ENCODE data around the gene PCMT1.
"Not testable (repeated sequence)": the region's sequence is repeated elsewhere in the genome, so short reads cannot be mapped to it uniquely, and the experiment has no call there.

The PCMT1 gene

DNA sequence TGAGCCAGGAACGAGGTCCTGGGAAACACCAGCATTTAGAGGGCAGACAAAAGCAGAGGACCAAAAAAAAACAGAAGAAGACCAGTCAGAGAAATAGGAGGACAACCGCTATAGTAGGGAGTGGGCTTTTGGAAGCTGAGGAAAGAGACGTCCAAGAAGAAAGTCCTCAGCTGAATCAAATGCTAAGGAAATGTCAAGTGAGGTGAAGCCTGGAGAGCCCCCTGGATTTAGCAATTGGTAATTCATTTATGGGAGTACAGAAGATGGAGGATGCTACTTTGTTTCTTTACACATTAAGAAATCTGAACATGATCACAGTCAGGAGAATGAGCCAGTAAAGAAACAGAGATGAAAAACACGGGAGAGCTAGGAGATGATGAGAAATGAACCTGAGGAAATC is 73.5 kb downstream of the PCMT1 start:
- no peak for DNase-seq

DNA sequence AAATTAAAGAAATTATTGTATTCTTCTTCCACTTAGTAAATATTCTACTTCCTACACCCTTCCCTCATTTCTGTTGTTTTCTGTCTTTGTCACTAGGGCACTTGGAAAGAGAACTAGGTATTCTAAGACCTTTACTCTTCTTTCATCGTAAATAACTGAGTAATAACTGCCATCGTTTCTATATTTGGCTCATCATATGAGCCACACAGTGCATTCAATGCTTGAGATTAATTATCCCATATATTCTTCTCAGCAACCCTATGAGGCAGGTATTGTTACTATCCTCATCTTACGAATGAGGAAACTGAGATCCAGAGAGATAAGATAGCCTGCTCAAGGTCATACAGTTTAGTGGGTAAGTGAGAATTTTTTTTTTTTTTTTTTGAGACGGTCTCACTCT is 75.8 kb downstream of the PCMT1 start:
- no peak for DNase-seq

DNA sequence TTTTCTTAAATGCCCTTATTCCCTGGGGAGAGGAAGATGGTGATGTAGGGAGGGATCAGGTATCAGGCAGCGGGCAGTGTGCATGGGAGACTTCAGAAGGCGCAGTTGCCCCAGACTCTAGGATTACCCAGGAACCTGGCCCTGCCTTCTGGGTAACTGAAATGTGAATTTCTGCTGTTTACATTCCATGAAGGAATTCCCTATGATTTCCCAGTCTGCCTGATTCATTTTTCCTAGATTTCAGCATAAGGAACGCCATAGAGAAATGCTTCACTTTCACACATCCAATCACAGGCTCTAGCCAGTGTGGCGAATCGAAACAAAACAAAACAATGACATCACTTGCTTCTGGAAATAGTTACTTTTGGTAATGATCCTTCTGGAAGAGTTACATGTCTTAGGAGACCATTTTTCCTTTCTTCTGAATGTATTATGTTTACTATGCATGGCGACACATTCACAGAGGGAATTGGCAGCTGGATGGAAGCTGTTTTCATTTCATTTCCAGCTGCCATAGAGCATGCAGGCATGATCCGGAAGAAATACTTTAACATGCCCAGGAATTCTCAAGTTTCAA is 81.3 kb downstream of the PCMT1 start:
- DNase-seq, result peak; percentile 59

DNA sequence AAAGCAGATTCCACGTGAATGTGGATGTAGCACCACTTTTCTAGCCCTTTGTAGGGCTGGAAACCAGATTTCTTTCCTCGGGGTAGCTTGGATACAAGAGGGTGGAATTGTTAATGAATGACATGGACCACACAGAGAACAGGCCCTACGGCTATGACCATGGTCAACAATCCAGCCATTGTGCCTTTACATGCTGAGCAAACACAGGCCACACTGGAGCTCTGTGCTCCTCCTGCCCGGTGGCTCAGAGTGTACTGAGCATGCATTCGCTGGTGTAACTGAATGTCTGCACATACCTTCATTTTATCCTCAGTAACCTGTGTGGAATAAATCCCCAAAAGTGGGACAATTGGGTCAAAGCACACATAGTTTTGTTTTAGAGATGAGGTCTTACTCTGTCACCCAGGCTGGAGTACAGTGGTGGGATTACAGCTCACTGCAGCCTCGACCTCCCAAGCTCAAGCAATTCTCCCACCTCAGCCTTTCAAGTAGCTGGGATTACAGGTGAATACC is 81.8 kb downstream of the PCMT1 start:
- no peak for DNase-seq

DNA sequence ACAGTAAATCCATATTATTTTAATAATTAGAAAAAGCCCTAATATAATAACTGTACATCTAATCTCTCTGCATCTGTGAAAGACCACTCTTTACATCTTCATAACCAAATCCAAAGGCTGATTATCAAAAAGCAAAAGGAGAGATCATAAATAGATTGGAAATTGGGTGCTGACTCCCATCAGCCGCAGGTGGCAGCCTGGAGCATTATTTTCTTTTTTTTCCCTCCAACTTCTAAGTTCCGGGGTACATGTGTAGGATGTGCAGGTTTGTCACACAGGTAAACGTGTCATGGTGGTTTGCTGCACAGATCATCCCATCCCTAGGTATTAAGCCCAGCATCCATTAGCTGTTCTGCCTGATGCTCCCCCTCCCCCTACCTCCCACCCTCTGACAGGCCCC is 84.1 kb downstream of the PCMT1 start:
- DNase-seq, result no peak

DNA sequence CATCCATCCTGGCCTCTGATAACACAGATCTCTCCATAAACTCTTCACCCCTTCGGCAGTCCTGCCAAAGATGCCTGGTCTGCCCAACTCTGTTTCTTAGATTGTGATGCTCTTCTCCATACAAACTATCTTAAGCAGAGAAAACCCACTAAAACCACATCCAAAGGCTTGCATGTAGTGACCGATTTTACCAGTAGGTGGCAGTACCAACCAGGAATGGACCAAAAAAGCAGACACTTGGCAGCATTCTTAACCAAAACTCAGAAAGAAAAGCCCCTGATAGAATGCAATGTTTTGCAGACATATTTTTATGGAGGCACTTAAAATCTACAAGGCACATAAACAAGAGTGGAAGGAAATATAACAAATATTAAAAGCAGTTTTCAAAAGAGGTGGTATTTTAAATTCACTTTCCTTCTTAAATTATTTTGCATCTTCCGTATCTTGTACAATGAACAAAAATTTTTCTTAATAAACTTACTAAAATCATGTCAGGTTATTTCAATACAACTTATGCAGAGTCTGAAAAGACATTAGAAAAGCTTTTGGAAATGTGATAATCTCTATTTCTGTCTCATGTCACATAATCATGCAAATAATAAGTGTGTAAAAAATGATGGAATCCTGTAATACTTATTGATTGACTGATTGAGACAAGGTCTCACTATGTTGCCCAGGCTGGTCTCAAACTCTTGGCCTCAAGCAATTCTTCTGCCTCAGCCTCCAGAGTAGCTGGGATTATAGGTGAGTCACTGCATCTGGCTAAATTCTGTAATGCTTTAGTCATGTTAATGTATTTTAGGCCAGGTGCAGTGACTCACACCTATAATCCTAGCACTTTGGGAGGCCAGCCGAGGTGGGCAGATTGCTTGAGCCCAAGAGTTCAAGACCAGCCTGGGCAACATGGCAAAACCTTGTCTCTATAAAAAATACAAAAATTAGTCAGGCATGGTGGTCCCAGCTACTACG is 85.3 kb downstream of the PCMT1 start:
- DNase-seq, result peak; percentile 63

DNA sequence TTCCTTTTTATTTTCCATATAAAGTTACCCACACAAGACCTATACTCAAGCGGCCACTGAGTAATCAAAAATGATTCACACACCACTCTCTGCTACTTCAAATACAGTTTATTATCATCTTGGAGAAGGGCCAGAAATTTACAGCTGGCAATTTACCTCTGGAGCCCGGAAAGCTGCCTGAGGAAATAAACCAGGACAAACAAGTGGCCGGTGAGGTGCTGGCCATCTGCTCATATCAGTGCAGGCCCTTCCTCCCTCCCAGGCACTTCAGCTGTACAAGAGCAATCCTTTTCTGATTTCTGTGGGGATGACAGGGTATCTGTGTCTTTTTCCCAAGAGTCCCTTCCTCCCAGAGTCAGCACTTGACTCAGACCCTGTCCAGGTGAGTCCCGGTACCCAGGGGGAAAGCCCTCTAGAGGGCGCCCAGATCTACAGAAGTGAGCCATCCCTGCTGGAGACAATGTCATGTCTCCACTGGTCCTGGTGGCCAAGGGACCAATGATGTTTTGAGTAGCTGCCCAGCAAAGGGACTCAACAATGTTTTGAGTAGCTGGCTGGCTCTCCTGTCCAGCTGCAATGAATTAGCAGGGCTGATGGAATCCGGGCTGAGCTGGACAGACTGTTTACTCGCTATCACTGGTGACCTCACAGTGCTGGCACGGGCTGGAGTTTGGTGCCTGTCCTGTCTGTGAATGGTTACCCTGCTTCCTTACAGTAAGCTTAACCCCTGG is 91.0 kb downstream of the PCMT1 start:
- peak; percentile 64 for DNase-seq

DNA sequence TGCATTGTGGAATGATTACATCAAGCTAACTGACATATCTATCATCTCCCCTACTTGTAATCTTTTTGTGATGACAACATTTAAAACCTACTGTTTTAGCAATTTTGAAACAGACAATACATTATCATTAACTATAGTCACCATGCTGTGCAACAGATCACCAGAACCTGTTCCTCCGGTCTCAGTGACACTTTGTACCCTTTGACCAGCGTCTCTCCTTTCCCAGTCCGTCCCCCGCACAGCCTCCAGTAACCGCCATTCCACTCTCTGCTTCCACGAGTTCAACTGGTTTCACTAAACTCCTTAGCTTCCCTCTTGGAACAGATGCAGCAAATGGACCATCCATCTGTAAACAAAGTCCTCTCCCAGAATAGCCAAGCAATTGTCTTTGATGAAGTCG is 92.8 kb downstream of the PCMT1 start:
- no peak for DNase-seq

DNA sequence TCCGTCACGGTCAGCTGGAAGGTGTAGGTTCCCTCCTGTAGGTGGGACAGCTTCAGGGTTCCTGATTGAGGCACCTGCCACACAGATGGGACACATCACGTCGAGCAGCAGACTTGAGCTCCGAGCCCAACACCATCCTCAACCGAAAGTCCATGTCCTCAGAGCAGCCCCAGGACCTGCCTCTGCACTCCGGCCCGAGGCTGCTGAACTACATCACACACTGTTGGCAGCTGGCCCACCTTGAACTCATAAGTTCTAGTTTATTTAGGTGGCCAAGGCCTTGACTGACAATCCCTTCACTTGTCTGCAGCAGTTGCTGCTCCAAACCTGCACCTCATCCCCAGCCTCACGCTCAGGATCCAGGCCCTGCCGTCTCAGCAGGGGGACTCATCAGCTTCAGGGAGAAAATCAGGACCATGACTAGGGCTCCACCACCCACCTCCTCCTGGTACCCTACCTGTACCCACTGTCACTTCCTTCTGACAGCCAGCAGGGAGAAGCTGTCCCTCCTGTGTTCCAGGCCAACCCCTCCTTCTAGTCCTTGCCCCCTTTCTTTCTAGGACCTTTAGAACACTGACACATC is 93.6 kb downstream of the PCMT1 start:
- no peak for DNase-seq

DNA sequence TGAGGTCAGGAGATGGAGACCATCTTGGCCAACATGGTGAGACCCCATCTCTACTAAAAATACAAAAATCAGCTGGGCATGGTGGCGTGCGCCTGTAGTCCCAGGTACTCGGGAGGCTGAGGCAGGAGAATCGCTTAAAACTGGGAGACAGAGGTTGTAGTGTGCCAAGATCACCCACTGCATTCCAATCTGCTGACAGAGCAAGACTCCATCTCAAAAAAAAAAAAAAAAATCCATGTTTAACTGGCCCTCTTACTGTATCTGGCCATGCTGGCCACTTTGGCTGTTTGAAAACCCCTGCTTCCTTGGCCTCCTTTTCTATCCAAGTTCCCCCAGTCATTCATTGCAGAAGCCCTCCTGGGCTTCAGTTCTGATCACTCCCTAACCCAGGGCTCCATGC is 94.5 kb downstream of the PCMT1 start:
- peak; percentile 48 for DNase-seq

DNA sequence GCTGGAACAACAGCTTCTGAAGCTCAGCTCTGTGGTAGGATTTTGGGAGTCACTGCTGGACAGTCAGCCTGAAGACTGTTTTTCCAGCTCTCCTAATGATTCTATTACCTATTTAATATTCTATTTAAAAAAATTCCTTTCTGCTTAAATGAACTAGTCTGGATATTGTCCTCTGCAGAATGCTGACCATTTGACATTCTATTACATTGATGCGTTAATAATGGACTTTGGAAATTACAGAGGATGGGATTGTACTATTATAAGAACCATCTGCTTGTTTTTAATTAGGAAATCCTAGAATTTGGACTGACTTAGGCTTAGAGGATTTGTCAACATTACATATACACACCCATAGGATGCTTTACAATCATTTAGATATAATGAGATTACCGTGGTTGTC is 94.9 kb downstream of the PCMT1 start:
- DNase-seq, result no peak

DNA sequence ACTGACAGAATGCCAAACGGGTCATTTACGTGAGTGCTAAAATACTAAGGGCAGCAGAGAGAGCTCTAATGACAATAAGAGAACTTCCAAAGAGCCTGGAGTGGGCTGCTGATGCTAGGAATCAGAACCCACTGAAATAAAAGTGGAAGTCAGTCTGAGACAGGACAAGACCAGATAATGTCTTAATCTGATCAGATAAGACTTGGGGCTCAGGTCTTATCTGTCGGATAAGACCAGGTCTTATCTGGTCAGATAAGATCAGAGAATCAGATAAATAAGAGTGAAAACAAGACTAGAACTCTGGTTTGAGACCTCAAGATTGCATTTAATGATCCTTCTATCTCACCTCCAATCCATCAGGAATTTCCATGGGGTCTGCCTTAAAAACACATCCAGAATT is 96.0 kb downstream of the PCMT1 start:
- no peak for DNase-seq

DNA sequence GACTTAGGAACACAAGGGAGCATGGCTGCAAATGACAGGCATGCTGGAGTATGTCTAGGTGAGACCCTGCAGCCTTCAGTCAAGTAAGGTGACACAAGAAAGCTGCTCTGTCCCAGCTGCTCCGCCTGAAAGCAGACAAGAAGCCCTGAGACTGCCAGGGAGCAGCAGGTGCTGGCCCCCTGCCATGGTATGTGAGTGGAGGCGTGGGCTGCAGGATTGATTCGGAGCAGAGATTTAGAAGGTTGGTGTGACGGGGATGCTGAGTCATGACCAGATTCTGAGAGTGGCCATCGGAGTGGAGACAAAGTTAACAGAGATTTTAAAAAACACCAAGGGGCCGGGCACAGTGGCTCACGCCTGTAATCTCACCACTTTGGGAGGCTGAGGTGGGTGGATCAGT is 96.8 kb downstream of the PCMT1 start:
- DNase-seq, result peak; percentile 89

DNA sequence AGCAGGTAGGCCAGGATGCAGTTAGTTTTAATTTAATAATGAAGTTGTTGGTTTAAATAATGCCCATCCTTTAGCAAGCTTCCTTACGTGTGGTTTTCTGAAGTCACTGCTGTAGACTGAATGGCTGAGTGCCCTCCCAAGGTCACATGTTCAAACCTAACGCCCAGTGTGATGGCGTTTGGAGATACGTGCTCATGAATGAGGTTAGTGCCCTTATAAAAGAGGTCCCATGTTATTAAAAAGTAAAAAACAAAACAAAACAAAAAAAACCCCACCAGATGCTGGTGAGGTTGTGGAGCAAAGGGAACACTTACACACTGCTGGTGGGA is 98.4 kb downstream of the PCMT1 start:
- no peak for DNase-seq

DNA sequence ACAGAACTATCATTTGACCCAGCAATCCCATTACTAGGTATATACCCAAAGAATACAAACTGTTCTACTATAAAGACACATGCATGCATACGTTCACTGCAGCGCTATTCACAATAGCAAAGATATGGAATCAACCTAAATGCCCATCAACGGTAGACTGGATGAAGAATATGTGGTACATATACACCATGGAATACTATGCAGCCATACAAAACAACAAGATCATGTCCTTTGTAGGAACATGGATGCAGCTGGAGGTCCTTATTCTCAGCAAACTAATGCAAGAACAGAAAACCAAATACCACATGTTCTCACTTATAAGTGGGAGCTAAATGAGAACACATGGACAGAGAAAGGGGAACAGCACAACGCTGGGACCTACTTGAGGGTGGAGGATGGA is 98.8 kb downstream of the PCMT1 start:
- DNase-seq, result not testable (repeated sequence)

DNA sequence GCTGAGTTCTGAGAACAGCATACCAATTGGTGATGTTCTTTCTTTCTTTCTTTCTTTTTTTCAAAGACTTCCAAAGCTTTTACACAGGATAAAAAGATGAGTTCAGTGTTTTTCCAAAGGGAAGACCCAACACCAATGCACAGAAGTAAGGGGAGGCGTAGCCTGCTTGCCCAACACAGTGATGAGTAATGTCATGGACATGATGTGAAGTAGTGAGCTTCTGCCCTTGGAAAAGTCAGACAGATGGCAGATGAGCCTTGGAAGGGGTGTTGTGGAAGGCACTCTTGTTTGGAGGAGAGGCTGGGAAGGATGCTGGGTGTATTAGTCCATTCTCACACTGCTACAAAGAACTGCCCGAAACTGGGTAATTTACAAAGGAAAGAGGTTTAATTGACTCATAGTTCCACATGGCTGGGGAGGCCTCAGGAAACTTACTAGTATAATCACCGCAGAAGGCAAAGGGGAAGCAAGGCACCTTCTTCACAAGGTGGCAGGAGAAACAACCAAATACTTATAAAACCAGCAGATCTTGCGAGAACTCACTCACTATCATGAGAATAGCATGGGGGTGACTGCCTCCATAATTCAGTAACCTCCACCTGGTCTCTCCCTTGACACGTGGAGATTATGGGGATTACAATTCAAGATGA is 102.0 kb downstream of the PCMT1 start:
- peak; percentile 68 for DNase-seq

DNA sequence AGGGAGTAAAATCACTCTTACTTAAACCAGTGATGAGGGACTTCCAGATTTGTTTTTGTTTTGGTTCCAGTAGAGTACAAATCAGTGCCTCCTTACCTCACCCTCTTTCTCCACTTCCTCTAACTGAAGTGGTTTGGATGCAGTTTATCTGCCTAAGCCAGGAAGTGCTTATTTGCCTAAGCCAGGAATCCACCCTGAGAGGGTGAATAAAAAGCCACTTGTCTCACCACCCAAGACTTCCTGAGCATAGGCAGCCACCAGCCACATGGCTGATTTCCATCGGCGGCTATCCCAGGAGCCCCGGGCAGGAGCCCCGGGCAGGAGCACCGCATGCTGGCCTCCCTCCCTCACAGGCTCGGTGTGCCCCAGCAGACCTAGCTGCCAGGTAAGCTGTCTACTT is 102.6 kb downstream of the PCMT1 start:
- DNase-seq, result no peak

DNA sequence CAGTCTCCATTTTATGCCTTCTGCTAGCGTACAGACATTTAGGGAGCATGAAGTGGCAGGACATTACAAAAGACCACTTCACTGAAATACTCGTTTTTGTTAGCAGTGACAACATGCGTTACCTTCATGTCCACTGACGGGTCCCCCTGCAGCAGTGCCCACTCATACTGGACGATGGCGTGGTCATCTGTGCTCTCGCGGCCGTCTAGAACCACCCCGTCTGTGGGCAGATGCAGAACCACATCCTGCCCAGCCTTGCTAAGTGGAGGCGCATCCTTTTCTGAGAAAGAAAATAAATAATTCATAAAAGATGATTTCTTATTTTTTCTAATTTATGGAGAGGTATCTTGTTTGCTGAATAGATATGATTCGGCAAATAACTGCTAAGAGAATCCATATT is 103.3 kb downstream of the PCMT1 start:
- DNase-seq, result no peak

DNA sequence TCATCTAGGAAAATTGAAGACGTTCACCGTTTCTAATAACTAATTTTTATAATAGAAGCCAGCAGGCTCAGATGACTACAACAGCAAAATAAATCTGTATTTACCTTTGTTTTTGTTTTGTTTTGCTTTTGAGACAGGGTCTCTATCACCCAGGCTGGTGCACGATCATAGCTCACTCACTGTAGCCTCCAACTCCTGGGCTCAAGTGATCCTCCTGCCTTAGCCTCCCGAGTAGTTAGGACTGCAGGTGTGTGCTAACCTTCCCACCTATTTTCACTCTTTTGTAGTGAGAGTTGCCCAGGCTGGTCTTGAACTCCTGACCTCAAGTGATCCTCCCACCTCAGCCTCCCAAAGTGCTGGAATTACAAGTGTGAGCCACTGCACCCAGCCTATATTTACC is 104.5 kb downstream of the PCMT1 start:
- DNase-seq, result not testable (repeated sequence)

DNA sequence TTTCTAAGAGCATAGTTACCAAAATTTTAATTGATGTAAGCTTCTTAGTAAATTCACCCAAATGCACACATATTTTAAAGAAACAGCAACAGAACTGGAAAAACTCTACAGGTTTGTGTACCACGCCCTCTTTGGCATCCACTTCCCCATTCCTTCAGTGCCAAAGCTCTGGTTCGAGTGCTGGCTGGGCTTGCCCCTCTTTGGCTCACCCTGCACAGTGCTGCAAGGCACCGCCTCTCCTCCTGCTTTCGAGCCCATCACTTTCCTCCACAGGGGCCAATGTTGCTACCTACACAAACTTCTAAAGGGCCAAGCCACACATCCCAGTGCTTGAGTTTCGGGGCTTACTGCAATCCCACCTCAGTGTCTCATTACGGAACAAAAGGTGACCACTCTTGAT is 105.0 kb downstream of the PCMT1 start:
- DNase-seq, result no peak

DNA sequence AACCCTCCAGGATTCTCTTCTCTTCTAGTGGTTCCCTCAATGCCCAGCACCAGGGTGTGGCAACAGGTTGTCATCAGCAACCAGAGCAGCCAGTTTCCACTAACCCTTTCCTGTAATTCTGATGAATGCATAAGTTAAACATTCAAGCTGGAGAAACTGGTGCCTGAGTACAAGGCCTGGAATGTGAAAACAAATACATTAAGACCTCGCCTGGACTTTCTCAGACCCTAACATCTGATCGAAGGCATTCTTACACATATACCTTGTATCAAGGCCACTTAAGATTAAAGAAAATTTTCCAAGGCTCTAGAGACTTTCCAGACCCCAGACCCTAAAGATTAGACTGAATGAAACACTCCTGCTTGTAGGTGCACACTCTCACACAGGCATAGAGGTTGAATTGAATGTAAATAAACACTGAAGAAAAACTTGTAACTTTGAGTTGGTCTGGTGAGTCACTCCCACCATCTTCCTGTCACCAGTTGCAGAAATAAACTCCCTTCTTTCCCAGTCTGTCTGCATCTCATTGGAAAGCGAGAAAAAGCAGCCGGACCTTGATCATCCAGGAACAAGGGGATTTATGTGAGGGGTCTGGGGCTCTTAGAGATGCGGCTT is 105.6 kb downstream of the PCMT1 start:
- peak; percentile 90 for DNase-seq

DNA sequence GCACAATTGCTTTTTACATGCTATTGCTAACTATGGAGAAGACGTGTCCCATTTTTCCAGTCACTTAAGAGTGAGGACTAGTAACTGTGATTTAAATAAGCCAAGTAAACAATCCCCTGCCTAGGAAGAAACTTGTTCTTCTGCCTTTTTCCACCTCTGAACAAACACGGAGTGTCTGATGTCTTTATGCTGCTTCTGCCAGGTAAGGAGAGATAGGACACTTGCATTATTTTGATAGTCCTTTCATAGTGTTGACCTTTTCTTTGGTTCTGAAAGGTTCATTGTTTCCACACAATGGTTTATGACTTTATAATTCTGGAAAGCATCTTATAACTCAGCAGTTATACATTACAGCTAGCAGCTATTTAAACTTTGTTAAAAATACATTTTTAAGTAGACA is 106.2 kb downstream of the PCMT1 start:
- no peak for DNase-seq
